Neutrophil (primary cell): ENCODE results near the gene ARAP2.

Source experiments
- H3K27ac ChIP-seq: fragments of 200-600 bp; sonication (generic); 2 replicates; pipeline ENCODE4 v1.5.1; 2016; ENCODE audit warnings: mild to moderate bottlenecking, moderate library complexity
- H3K27me3 ChIP-seq: fragments of 200-600 bp; sonication (generic); 2 replicates; pipeline ENCODE4 v1.6.0; 2016; ENCODE audit warnings: mild to moderate bottlenecking
- H3K36me3 ChIP-seq: fragments of 200-600 bp; sonication (generic); 2 replicates; pipeline ENCODE4 v1.5.1; 2017
- H3K4me1 ChIP-seq, 2 experiments: fragments of 200-600 bp in 1 of 2; sonication (generic) in 1 of 2; 1 replicate in 1 of 2; 2 replicates in 1 of 2; pipeline versions ENCODE4 v1.5.1 to v1.6.1; 2013 to 2016; ENCODE audit warnings: low read depth in 1 of 2, low read length in 1 of 2, mild to moderate bottlenecking in 1 of 2, moderate library complexity in 1 of 2; ENCODE audit not compliant: control insufficient read depth in 1 of 2, insufficient read depth in 1 of 2
- H3K4me3 ChIP-seq, 2 experiments: fragments of 200-600 bp in 1 of 2; sonication (generic) in 1 of 2; 1 replicate in 1 of 2; 2 replicates in 1 of 2; pipeline ENCODE4 v1.5.1; 2013 to 2016; ENCODE audit warnings: low read depth in 1 of 2, low read length in 1 of 2, mild to moderate bottlenecking in 1 of 2, moderate library complexity in 1 of 2
- H3K9me3 ChIP-seq: fragments of 200-600 bp; sonication (generic); 2 replicates; pipeline ENCODE4 v1.5.1; 2016
- TF ChIP-seq, protein P1 (sequence below): fragments of 200-600 bp; sonication (generic); IDR thresholded peaks from 2 replicates; pipeline ENCODE4 v1.5.1; 2016; ENCODE audit warnings: antibody characterized with exemption

The ARAP2 gene

DNA sequence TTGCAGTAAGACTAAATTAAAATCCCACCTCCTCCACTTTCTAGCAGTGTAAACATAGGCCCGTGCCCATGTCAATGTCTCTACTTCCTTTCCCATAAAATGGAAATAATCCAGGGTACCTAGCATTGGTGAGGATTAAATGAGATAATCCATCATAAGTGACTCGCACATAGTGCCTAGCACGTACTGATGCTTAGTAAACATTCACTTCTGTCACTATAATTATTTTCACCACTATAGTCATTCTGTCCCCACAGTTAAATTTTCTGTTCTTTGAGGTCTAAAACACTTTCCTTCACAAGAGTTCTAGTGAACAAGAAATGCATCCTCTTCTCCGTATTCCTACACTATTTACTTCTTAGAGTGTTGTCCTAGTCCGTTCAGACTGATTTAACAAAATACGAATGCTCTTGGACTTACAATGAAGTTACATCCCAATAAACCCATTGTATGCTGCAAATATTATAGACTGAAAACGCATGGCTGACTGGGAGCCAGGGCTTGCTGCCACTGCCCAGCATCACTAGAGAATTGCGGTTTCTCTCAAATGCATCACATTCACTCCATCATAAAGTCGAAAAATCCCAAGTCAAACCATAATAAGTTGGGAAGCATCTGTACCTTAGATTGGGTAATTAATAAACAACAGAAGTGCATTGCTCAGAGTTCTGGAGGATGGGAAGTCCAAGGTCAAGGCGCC is 10.6 kb downstream of the ARAP2 start:
- no peaks in the 10 kb centered on the region for H3K36me3 ChIP-seq
- peaks cover 14 to 18% of the 10 kb centered on the region in 2 experiments for H3K4me1 ChIP-seq
- TF ChIP-seq, protein P1, sequence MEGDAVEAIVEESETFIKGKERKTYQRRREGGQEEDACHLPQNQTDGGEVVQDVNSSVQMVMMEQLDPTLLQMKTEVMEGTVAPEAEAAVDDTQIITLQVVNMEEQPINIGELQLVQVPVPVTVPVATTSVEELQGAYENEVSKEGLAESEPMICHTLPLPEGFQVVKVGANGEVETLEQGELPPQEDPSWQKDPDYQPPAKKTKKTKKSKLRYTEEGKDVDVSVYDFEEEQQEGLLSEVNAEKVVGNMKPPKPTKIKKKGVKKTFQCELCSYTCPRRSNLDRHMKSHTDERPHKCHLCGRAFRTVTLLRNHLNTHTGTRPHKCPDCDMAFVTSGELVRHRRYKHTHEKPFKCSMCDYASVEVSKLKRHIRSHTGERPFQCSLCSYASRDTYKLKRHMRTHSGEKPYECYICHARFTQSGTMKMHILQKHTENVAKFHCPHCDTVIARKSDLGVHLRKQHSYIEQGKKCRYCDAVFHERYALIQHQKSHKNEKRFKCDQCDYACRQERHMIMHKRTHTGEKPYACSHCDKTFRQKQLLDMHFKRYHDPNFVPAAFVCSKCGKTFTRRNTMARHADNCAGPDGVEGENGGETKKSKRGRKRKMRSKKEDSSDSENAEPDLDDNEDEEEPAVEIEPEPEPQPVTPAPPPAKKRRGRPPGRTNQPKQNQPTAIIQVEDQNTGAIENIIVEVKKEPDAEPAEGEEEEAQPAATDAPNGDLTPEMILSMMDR: no peak
- H3K27ac ChIP-seq: no peak overlapping the region
- no peaks in the 10 kb centered on the region for H3K9me3 ChIP-seq
- H3K27me3 ChIP-seq: no peaks in the 10 kb centered on the region
- no peak overlapping the region for H3K4me3 ChIP-seq

DNA sequence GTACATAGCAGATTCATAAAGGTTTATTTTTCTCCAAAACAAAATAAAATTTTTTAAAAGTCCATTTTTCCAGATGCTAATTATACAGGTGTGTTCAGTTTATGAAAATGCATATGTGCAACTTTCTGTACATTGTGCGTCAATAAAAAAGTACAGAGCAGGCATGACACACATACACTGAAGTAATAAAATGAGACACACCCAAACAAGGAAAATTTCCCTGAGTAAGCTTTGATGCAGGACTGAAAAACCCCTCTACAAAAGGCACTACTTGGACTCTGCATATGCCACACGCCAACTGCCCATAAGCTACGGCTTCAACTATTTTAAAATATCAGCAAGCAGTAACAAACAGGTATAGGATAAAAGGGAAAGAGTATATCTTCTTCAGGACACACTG is 13.8 kb downstream of the ARAP2 start:
- Histone ChIP-seq H3K4me3 (no peak overlapping the region), H3K4me1 (peaks cover 0 to 4% of the 10 kb centered on the region in 2 experiments), H3K9me3 (no peaks in the 10 kb centered on the region), H3K36me3 (peaks cover 11% of the 10 kb centered on the region), H3K27me3 (no peaks in the 10 kb centered on the region), H3K27ac (no peak overlapping the region)
- TF ChIP-seq, protein P1: no peak

DNA sequence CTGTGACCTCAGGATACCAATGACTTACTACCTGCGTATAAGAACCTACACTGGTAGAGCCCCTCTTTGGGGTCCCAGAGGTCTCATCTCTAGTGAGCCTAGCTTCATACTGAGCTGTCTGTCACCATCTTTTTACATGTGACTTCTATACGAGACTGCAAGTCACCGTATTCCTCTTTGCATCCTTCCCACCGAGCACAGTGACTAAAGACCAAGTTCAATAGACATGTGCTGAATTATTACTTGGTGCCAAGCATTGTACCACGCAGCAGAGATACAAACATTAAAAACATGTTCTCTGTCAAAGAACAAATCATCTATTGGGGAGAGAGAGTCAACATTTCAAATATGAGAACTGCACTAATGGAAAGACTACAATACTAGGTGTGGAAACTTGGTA is 16.4 kb downstream of the ARAP2 start:
- Histone ChIP-seq H3K4me3 (no peak overlapping the region), H3K27me3 (no peaks in the 10 kb centered on the region), H3K4me1 (peaks cover 0 to 15% of the 10 kb centered on the region in 2 experiments), H3K27ac (no peak overlapping the region), H3K36me3 (peaks cover 11% of the 10 kb centered on the region), H3K9me3 (no peaks in the 10 kb centered on the region)
- TF ChIP-seq, protein P1: no peak

DNA sequence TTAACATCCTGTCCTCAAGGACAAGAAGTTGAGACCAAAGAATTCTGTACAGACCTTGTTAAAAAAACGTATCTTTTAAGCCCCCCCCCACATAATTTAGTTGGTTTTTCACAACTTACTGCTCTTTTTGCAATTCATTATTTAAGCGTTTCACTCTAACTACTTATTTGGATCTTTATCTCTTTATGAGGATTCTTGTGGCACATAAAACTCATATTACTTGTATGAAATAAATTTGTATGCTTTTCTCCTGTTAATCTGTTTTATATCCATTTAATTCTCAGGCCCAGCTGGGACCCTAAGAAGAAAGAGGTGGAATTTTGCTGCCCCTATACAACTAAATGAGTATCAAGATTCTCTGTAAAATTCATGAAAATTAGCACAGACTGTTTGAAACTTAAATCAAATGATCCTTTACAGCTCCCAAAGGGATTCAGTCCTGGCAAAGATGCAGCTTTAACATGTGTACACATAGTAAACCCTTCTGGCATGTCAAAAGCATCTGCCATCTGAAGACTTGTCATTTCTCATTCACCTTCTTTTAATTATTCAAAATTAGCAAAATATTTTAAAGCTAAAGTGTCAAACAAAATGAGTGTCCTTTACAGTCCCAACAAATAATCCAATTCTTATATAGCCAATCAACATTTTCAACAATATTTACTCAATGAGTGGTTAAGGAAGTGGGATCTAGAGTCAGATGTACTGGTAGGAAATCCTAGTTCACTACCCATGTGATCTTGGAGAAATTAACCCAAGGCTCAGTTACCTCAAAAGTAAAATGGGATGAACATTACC is 17.7 kb downstream of the ARAP2 start:
- H3K4me1 ChIP-seq: peaks cover 0 to 15% of the 10 kb centered on the region in 2 experiments
- TF ChIP-seq, protein P1: no peak
- no peak overlapping the region for H3K27ac ChIP-seq

GRCh38 chr4:36224972-36225903 is 19.1 kb downstream of the ARAP2 start:
- Histone ChIP-seq H3K9me3 (no peaks in the 10 kb centered on the region), H3K4me1 (peaks cover 0 to 15% of the 10 kb centered on the region in 2 experiments), H3K36me3 (peaks cover 11% of the 10 kb centered on the region), H3K27ac (peak overlapping the region; percentile 42), H3K4me3 (no peak overlapping the region), H3K27me3 (no peaks in the 10 kb centered on the region)
- TF ChIP-seq, protein P1: no peak

More for the DNA sequence above, 17.7 kb downstream of the ARAP2 start:
- peaks cover 11% of the 10 kb centered on the region for H3K36me3 ChIP-seq
- H3K4me3 ChIP-seq: no peak overlapping the region
- no peaks in the 10 kb centered on the region for H3K27me3 ChIP-seq
- no peaks in the 10 kb centered on the region for H3K9me3 ChIP-seq
